Endothelial cell (in vitro differentiated cells): ENCODE results near the gene PRICKLE1. TPM values are rescaled to one million over a fixed set of nuclear protein-coding genes. Genes with fewer than 3 reads are reported as not detected.

Source experiments
- DNase-seq: peaks from one replicate; pipeline ENCODE4 v3.0.0; 2021; ENCODE audit warnings: low spot score
- H3K27ac Mint-ChIP-seq: one replicate; pipeline ENCODE4 v1.8.0; 2021; ENCODE audit warnings: mixed read lengths, inconsistent platforms; ENCODE audit not compliant: unreplicated experiment
- H3K27me3 Mint-ChIP-seq: one replicate; pipeline ENCODE4 v1.8.0; 2021; ENCODE audit warnings: mild to moderate bottlenecking, moderate library complexity, mixed read lengths, inconsistent platforms; ENCODE audit not compliant: unreplicated experiment
- H3K36me3 Mint-ChIP-seq: one replicate; pipeline ENCODE4 v1.8.0; 2021; ENCODE audit warnings: mild to moderate bottlenecking, low read depth, mixed read lengths, inconsistent platforms; ENCODE audit not compliant: unreplicated experiment
- H3K4me1 Mint-ChIP-seq: one replicate; pipeline ENCODE4 v1.8.0; 2021; ENCODE audit warnings: mild to moderate bottlenecking, mixed read lengths, inconsistent platforms; ENCODE audit not compliant: unreplicated experiment
- H3K4me3 Mint-ChIP-seq: one replicate; pipeline ENCODE4 v1.8.0; 2021; ENCODE audit warnings: mild to moderate bottlenecking, mixed read lengths, inconsistent platforms; ENCODE audit not compliant: unreplicated experiment
- H3K9me3 Mint-ChIP-seq: one replicate; pipeline ENCODE4 v1.8.0; 2021; ENCODE audit warnings: mixed read lengths, inconsistent platforms; ENCODE audit not compliant: unreplicated experiment
- total RNA-seq: library from RNA; stranded (reverse); fragmentation: NEBNext Ultra II Directional; extraction: Animal tissue kit (Norgen Biotek cat#: 25700); gene quantifications from one replicate; pipeline ENCODE4 v1.2.1, GENCODE V29; 2021; ENCODE audit not compliant: unreplicated experiment
- TF ChIP-seq, protein P1 (sequence below): fragments of 200-600 bp; sonication (generic); IDR thresholded peaks from one replicate; pipeline ENCODE4 v1.5.0; 2021; ENCODE audit warnings: antibody characterized with exemption; ENCODE audit not compliant: unreplicated experiment

The PRICKLE1 gene
- total RNA-seq, 1 donor from 2014 or later = 15.6 TPM

DNA sequence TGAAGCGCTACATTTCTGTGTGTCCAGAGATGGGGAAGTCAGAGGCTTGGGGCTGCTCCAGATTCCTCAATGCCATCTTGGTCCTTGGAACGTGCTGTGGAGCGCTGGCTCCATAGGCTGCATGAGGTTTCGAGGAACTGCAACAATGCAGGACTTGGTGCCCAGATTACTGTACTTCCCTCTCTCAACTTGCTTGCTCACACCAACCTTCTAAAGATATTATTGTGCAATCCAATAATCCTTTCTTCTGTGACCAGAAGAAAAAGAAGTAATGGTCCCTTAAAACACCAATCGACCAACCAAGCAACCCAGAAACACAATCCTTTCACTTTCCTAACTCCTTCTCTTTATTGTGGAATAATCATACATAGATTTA is 3.7 kb downstream of the PRICKLE1 start:
- Mint-ChIP-seq H3K27ac (no peak overlapping the region), H3K27me3 (peaks cover 10% of the 10 kb centered on the region), H3K9me3 (no peaks in the 10 kb centered on the region), H3K4me1 (peaks cover 19% of the 10 kb centered on the region), H3K4me3 (no peak overlapping the region), H3K36me3 (peaks cover 5% of the 10 kb centered on the region)
- TF ChIP-seq, protein P1, sequence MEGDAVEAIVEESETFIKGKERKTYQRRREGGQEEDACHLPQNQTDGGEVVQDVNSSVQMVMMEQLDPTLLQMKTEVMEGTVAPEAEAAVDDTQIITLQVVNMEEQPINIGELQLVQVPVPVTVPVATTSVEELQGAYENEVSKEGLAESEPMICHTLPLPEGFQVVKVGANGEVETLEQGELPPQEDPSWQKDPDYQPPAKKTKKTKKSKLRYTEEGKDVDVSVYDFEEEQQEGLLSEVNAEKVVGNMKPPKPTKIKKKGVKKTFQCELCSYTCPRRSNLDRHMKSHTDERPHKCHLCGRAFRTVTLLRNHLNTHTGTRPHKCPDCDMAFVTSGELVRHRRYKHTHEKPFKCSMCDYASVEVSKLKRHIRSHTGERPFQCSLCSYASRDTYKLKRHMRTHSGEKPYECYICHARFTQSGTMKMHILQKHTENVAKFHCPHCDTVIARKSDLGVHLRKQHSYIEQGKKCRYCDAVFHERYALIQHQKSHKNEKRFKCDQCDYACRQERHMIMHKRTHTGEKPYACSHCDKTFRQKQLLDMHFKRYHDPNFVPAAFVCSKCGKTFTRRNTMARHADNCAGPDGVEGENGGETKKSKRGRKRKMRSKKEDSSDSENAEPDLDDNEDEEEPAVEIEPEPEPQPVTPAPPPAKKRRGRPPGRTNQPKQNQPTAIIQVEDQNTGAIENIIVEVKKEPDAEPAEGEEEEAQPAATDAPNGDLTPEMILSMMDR = no peak
- no peak for DNase-seq

DNA sequence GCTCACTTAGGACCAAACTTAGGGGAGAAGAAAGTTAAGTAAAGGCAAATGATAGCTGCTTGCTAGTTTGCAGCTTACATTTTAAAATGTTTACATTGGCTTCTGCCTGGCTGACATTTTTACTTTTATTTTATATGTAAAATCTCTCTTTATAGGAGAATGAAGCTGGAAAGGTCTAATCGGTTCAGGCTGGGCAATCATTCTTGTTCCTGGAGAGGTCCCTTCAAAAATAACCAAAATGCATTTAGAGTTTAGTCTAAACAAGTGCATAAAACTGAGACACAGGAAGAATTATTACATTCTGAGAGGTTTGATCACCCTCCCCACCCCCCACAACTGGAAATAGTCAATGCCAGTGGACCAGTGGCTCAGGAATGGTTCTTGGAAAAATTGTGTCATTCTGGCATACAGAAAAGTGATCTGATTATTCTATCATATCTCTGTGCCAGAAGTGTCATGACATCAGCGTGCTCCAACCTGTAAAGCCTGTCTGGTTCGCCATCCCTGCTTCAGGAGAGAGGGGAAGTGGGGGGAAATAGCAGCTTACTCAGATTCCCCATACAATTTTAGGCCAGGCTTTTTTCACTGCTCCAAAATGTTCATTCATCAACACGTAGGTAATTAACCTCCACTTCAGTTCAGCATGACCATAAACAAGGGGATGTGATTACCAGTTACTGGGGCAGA is 4.2 kb downstream of the PRICKLE1 start:
- H3K4me3 Mint-ChIP-seq = no peak overlapping the region
- H3K36me3 Mint-ChIP-seq = peaks cover 5% of the 10 kb centered on the region
- no peak overlapping the region for H3K27ac Mint-ChIP-seq
- H3K4me1 Mint-ChIP-seq = peaks cover 17% of the 10 kb centered on the region
- no peak for DNase-seq
- TF ChIP-seq, protein P1 = no peak
- H3K27me3 Mint-ChIP-seq = peaks cover 5% of the 10 kb centered on the region
- no peaks in the 10 kb centered on the region for H3K9me3 Mint-ChIP-seq

DNA sequence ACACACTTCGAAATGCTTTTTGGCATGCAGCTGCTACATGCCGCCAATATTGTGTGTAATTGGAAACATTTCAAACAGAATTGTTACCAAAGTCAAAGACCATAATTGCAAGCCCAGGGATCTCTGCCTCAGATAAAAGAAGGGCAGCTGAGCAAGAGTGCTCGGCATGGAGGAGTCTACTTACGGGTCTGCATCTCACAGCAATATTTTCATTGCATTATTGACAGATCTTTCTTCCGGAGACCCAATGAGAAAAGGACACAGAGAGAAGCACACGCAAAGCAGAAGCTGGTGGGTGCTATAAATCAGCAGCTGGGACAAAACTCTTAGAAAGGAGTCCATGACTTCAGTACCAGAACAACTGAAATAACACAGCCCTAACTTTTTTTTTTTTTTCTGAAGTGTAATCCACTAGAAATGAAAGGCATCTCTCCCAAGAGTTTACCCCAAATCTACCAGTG is 4.9 kb downstream of the PRICKLE1 start:
- no peak for DNase-seq
- Mint-ChIP-seq H3K27me3 (peaks cover 5% of the 10 kb centered on the region), H3K4me1 (peaks cover 14% of the 10 kb centered on the region), H3K27ac (no peak overlapping the region), H3K4me3 (no peak overlapping the region), H3K9me3 (no peaks in the 10 kb centered on the region), H3K36me3 (peaks cover 5% of the 10 kb centered on the region)
- TF ChIP-seq, protein P1 = no peak

DNA sequence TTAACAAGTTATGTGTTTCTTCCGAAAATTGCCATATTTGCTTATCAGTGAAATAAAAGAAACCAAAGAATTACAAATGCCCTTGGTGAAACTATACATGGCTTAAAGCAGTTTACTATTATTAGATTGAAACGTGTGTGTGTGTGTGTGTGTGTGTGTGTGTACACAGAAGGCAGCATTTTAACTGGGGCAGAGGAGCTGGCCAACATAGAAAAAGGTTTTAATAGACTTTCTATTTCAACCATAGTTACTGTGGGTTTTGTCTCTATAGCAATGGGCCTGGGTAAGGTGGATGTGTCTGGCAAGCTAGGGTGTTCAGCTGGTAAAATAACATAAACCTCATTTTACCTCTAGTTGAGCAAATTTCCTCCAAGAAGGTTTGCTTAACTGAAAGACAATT is 6.5 kb downstream of the PRICKLE1 start:
- Mint-ChIP-seq H3K36me3 (no peaks in the 10 kb centered on the region), H3K4me1 (peaks cover 3% of the 10 kb centered on the region)

GRCh38 chr12:42582498-42582897 is 7.0 kb downstream of the PRICKLE1 start:
- H3K36me3 Mint-ChIP-seq = no peaks in the 10 kb centered on the region
- H3K9me3 Mint-ChIP-seq = no peaks in the 10 kb centered on the region
- H3K27me3 Mint-ChIP-seq = peaks cover 2% of the 10 kb centered on the region
- no peak for DNase-seq
- H3K27ac Mint-ChIP-seq = no peak overlapping the region
- TF ChIP-seq, protein P1 = no peak
- peaks cover 3% of the 10 kb centered on the region for H3K4me1 Mint-ChIP-seq
- H3K4me3 Mint-ChIP-seq = no peak overlapping the region

More for the DNA sequence above, 6.5 kb downstream of the PRICKLE1 start:
- Mint-ChIP-seq H3K9me3 (no peaks in the 10 kb centered on the region), H3K27ac (no peak overlapping the region), H3K4me3 (no peak overlapping the region), H3K27me3 (peaks cover 2% of the 10 kb centered on the region)
- DNase-seq = no peak
- TF ChIP-seq, protein P1 = no peak
